Amniotic epithelial cell (primary cell): ENCODE results near the gene AGFG2.
A peak's percentile ranks its signal among the peaks of the same experiment; 100 is the strongest.

Source experiments
- DNase-seq: peaks from one replicate; pipeline ENCODE4 v3.0.0-alpha.2; 2010; ENCODE audit warnings: low read depth

The AGFG2 gene

DNA sequence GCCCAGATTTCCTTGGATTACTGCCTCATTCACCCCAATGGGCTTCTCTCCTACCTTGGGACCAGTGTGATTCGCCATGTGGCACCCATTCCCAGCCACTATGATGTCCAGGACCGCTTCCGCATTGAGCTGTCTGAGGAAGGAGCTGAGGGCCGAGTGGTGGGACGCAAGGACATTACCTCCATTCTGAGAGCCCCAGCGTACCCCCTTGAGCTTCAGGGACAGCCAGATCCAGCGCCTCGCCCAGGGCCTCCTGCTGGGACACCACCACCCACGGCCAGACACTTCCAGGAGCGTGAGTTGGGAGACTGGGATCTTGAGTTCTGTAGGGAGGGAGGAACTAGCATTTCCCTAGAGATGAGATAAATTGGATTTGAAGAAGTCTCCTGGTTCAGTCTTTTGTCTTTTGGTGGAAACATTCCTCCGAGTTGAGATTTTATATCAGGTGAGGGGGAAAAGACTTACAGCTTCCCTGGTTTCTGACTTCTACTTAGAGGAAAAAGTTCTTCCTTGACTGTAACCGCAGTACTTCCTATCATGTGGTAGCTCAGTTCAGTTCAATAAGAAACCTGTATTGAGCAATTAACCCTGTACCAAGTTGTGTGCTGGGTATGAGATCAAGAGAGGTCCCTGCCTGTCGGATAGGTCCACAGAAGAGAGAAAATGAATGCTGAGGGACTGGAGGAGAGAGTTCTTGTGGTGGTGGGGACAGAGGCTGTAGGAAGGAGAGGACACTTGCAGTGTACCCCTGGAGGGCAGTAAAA lies 74.6 kb downstream of the AGFG2 start:
- no peak for DNase-seq

- peak; percentile 14 for DNase-seq
Measured at GRCh38 chr7:100614308-100614861, 75.4 kb downstream of the AGFG2 start.
